IMR-90 (cell line): ENCODE results near the gene BMP8A. TPM values are rescaled to one million over a fixed set of nuclear protein-coding genes. Genes with fewer than 3 reads are reported as not detected.

Experiments used
- ATAC-seq: fragments of 200-7000 bp; cut with Tn5 transposase; 2 replicates; pipeline ENCODE4 v1.9.1; 2020; ENCODE audit warnings: low read depth, mild to moderate bottlenecking, moderate library complexity
- BruUV-seq: library from RNA; stranded (reverse); fragments of 400-500 nt; replicated peaks from 2 replicates; lab custom pipeline; 2021; lab: Mats Ljungman, UMichigan
- CTCF ChIA-PET: fragments of 300-600 bp; formaldehyde crosslinking; extraction: SDS; loops from one replicate; lab custom pipeline; 2021; ENCODE audit warnings: antibody characterized with exemption; lab: Yijun Ruan, JAX
- POLR2A ChIA-PET: fragments of 300-600 bp; sonication (Branson Sonifier 250); formaldehyde crosslinking; loops from one replicate; lab custom pipeline; 2022; ENCODE audit warnings: antibody characterized with exemption; ENCODE audit not compliant: unreplicated experiment; lab: Charles Lee
- DNase-seq: peaks from one replicate; pipeline ENCODE4 v3.0.0; 2013
- H2AFZ ChIP-seq: replicated peaks from 2 replicates; pipeline ENCODE3; 2013; ENCODE audit warnings: low read length, mild to moderate bottlenecking; ENCODE audit not compliant: poor library complexity
- H2AK5ac ChIP-seq: 2 replicates; pipeline ENCODE4 v1.6.1; 2013; ENCODE audit warnings: low read depth, low read length, inconsistent platforms
- H2AK9ac ChIP-seq: replicated peaks from 2 replicates; pipeline ENCODE3; 2013; ENCODE audit warnings: mild to moderate bottlenecking, low read depth, low read length, moderate library complexity; ENCODE audit not compliant: poor library complexity
- H2BK120ac ChIP-seq: 2 replicates; pipeline ENCODE4 v1.6.1; 2013; ENCODE audit warnings: low read depth, low read length, inconsistent platforms
- H2BK15ac ChIP-seq: 3 replicates; pipeline ENCODE4 v1.6.1; 2013; ENCODE audit warnings: low read depth, low read length, inconsistent platforms
- H2BK20ac ChIP-seq: 2 replicates; pipeline ENCODE4 v1.6.1; 2013; ENCODE audit warnings: low read depth, mild to moderate bottlenecking, inconsistent platforms, low read length, moderate library complexity
- H2BK5ac ChIP-seq: 2 replicates; pipeline ENCODE4 v1.6.1; 2013; ENCODE audit warnings: mild to moderate bottlenecking, low read depth, low read length, inconsistent platforms; ENCODE audit not compliant: poor library complexity, severe bottlenecking
- H3K14ac ChIP-seq: replicated peaks from 2 replicates; pipeline ENCODE4 v1.6.1; 2013; ENCODE audit warnings: low read depth, low read length, inconsistent platforms
- H3K18ac ChIP-seq: 2 replicates; pipeline ENCODE4 v1.6.1; 2013; ENCODE audit warnings: low read depth, low read length, control low read depth
- H3K23ac ChIP-seq: 2 replicates; pipeline ENCODE4 v1.6.1; 2013; ENCODE audit warnings: low read depth, low read length, inconsistent platforms
- H3K27ac ChIP-seq: 2 replicates; pipeline ENCODE4 v1.5.1; 2013; ENCODE audit warnings: mild to moderate bottlenecking, control low read depth, low read length; ENCODE audit not compliant: insufficient read depth
- H3K27me3 ChIP-seq: 2 replicates; pipeline ENCODE4 v1.6.1; 2013; ENCODE audit warnings: low read length; ENCODE audit not compliant: control insufficient read depth, insufficient read depth
- H3K36me3 ChIP-seq: 2 replicates; pipeline ENCODE4 v1.6.1; 2013; ENCODE audit warnings: low read length, mixed read lengths; ENCODE audit not compliant: control insufficient read depth, insufficient read depth
- H3K4ac ChIP-seq: 2 replicates; pipeline ENCODE4 v1.6.1; 2013; ENCODE audit warnings: low read depth, low read length, inconsistent platforms
- H3K4me1 ChIP-seq: 2 replicates; pipeline ENCODE4 v1.6.1; 2013; ENCODE audit warnings: low read length, mixed read lengths; ENCODE audit not compliant: control insufficient read depth, insufficient read depth
- H3K4me2 ChIP-seq: 2 replicates; pipeline ENCODE4 v1.6.1; 2013; ENCODE audit warnings: low read depth, mild to moderate bottlenecking, control low read depth, low read length, moderate library complexity
- H3K4me3 ChIP-seq: 2 replicates; pipeline ENCODE4 v1.5.1; 2013; ENCODE audit warnings: low read depth, mild to moderate bottlenecking, control low read depth, low read length, moderate library complexity; ENCODE audit not compliant: insufficient read depth
- H3K56ac ChIP-seq: 2 replicates; pipeline ENCODE4 v1.6.1; 2013; ENCODE audit warnings: low read length, inconsistent platforms; ENCODE audit not compliant: insufficient read depth; ENCODE audit errors: extremely low read depth
- H3K79me1 ChIP-seq, 2 experiments: 2 replicates each; pipeline ENCODE4 v1.6.1; 2013; ENCODE audit warnings: low read length in 2 of 2, inconsistent platforms in 1 of 2, low read depth in 1 of 2
- H3K9ac ChIP-seq: 2 replicates; pipeline ENCODE4 v1.6.1; 2013; ENCODE audit warnings: low read depth, low read length, control low read depth
- H3K9me1 ChIP-seq: 2 replicates; pipeline ENCODE4 v1.6.1; 2013; ENCODE audit warnings: low read length, inconsistent platforms; ENCODE audit not compliant: insufficient read depth
- H3K9me3 ChIP-seq: 2 replicates; pipeline ENCODE4 v1.6.1; 2013; ENCODE audit warnings: low read length; ENCODE audit not compliant: control insufficient read depth, insufficient read depth
- H4K20me1 ChIP-seq: 2 replicates; pipeline ENCODE4 v1.6.1; 2013; ENCODE audit warnings: low read length, inconsistent platforms; ENCODE audit not compliant: insufficient read depth
- H4K5ac ChIP-seq: 2 replicates; pipeline ENCODE4 v1.6.1; 2013; ENCODE audit warnings: mild to moderate bottlenecking, low read depth, low read length, control low read depth
- H4K8ac ChIP-seq, 2 experiments: 2 replicates each; pipeline ENCODE4 v1.6.1; 2013; ENCODE audit warnings: low read depth in 2 of 2, low read length in 2 of 2, control low read depth in 1 of 2, inconsistent platforms in 1 of 2
- H4K91ac ChIP-seq: 2 replicates; pipeline ENCODE4 v1.6.1; 2013; ENCODE audit warnings: low read depth, low read length, inconsistent platforms; ENCODE audit not compliant: insufficient read depth
- BHLHE40 ChIP-seq: fragments of 150-350 bp; IDR thresholded peaks from 2 replicates; pipeline ENCODE4 v1.6.1; 2016; ENCODE audit warnings: mild to moderate bottlenecking, low read depth, low read length
- CTCF ChIP-seq: conservative IDR thresholded peaks from 2 replicates; pipeline ENCODE4 v1.5.1; 2012; ENCODE audit warnings: mild to moderate bottlenecking, low read depth, low read length, improper control_type of control experiment
- MAZ ChIP-seq: IDR thresholded peaks from 2 replicates; pipeline ENCODE4 v1.6.1; 2012; ENCODE audit warnings: low read depth, mild to moderate bottlenecking, low read length, improper control_type of control experiment, moderate library complexity, borderline replicate concordance
- NFE2L2 ChIP-seq: fragments of 150-350 bp; IDR thresholded peaks from 2 replicates; pipeline ENCODE4 v1.6.1; 2016; ENCODE audit warnings: low read depth, mild to moderate bottlenecking, low read length
- RAD21 ChIP-seq: IDR thresholded peaks from 2 replicates; pipeline ENCODE4 v1.6.1; 2012; ENCODE audit warnings: low read length, improper control_type of control experiment
- RFX5 ChIP-seq: IDR thresholded peaks from 2 replicates; pipeline ENCODE4 v1.8.0; 2012; ENCODE audit warnings: low read depth, mild to moderate bottlenecking, low read length, moderate library complexity
- WGBS, 2 experiments: methylation state at CpG; one replicate each; pipeline versions ENCODE4 v1.1.5 to v1.1.7; 2013; ENCODE audit warnings: missing lambda C conversion rate in 2 of 2; ENCODE audit not compliant: insufficient read length in 1 of 2; ENCODE audit errors: extremely low coverage in 2 of 2; 5-methylcytosine and 5-hydroxymethylcytosine counted together
- dilution Hi-C: fragments of 300-500 bp; cut with HindIII; formaldehyde crosslinking; loops from one replicate; pipeline ENCODE4 v1.14.3; 2018; ENCODE audit warnings: low sequenced_read_pairs; ENCODE audit not compliant: unreplicated experiment
- in situ Hi-C: fragments of 300-500 bp; cut with MboI; formaldehyde crosslinking; loops from 3 replicates; pipeline ENCODE4 v1.14.3; 2019; ENCODE audit warnings: low sequenced_read_pairs, inconsistent platforms, mixed read lengths
- intact Hi-C: fragments of 100-400 bp; cut with micrococcal nuclease; formaldehyde crosslinking; loops from 2 replicates; pipeline ENCODE4 v1.10.0; 2022
- polyA plus RNA-seq, 3 experiments: library from polyadenylated mRNA; depleted of rRNA; stranded (reverse); fragments of >200 nt; gene quantifications; 2 replicates each; pipeline ENCODE4 v1.2.3, GENCODE V29; 2012; ENCODE audit warnings: low replicate concordance in 1 of 3
- total RNA-seq: library from RNA; depleted of rRNA; stranded (reverse); fragments of >200 nt; gene quantifications from 2 replicates; pipeline ENCODE4 v1.2.3, GENCODE V29; 2012

Gene BMP8A
- total and polyA plus RNA-seq, 2 of the 4 experiments (the other 2 are of a cell fraction) = not detected

DNA sequence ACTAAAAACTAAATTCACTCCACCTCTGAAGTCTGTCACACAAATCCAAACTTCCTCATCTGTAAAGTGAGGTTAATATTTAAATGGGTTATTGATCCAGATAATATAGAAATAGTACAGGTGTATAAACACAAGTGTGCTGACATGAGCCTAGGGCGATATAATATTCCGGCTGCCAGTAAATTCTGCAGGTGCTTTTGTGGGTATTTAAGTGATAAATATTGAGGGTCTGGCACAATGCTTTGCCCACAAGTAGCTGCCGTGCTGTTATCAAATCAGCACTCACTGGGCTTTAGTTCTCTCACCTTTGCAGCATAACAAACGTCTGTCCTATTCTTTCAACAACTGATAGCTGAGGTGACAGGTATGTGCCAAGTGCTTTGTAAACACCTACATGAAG is 77.6 kb downstream of the BMP8A start:
- peaks cover 75% of the 10 kb centered on the region for H4K20me1 ChIP-seq
- dilution Hi-C loops = no loop called here

More for the DNA sequence above, 77.6 kb downstream of the BMP8A start:
- H2AFZ ChIP-seq = no peak overlapping the region
- H3K14ac ChIP-seq = no peak overlapping the region
- H3K4ac ChIP-seq = no peak overlapping the region
- no peak for TF ChIP-seq RFX5
- TF ChIP-seq MAZ = no peak
- no peak for TF ChIP-seq RAD21
- no peak for TF ChIP-seq CTCF
- no peak for TF ChIP-seq NFE2L2
- no peak for TF ChIP-seq BHLHE40
- H3K9ac ChIP-seq = no peak overlapping the region
- H3K27me3 ChIP-seq = no peaks in the 10 kb centered on the region
- peaks cover 47 to 73% of the 10 kb centered on the region in 2 experiments for H3K79me1 ChIP-seq
- H2AK9ac ChIP-seq = no peak overlapping the region
- H2BK120ac ChIP-seq = no peak overlapping the region
- no peak for DNase-seq
- no peak overlapping the region for H2BK20ac ChIP-seq
- in situ Hi-C loops = no loop called here
- no peak overlapping the region for H3K27ac ChIP-seq
- H3K23ac ChIP-seq = no peak overlapping the region
- no peak overlapping the region for H4K91ac ChIP-seq
- ATAC-seq = no peak
- BruUV-seq = no TSS peak
- H2AK5ac ChIP-seq = no peak overlapping the region
- no peak overlapping the region for H3K4me2 ChIP-seq
- CTCF ChIA-PET = interaction anchor here (0.7 kb wide), 1 partner anchor 16 kb away, joined by 3 read pairs; no protein-coding TSS in a partner anchor
- no peak overlapping the region for H4K8ac ChIP-seq
- H3K9me3 ChIP-seq = no peaks in the 10 kb centered on the region
- H4K5ac ChIP-seq = no peak overlapping the region
- H3K36me3 ChIP-seq = peaks cover 72% of the 10 kb centered on the region
- POLR2A ChIA-PET = no interaction called here
- no peak overlapping the region for H2BK5ac ChIP-seq
- H3K18ac ChIP-seq = no peak overlapping the region
- WGBS, 2 experiments = 80% methylated on average over 1 of the region's 4 CpGs; no CpG with 5 or more reads in 1 of the 2 experiments
- H3K4me1 ChIP-seq = peaks cover 8% of the 10 kb centered on the region
- no peak overlapping the region for H2BK15ac ChIP-seq
- no peak overlapping the region for H3K4me3 ChIP-seq
- intact Hi-C loops = no loop called here
- H3K56ac ChIP-seq = no peak overlapping the region
- peaks cover 8% of the 10 kb centered on the region for H3K9me1 ChIP-seq
